AML-193 (cell line): Measurements from ENCODE around the gene TMEM245.
"Not testable (repeated sequence)": the region's sequence is repeated elsewhere in the genome, so short reads cannot be mapped to it uniquely, and the experiment has no call there.

Experiments used
- DNase-seq, 2 experiments: peaks; one replicate each; lab custom pipeline; 2025; lab: John Stamatoyannopoulos, UW

TMEM245 gene

GRCh38 chr9:109132567-109133021, 12.8 kb upstream of the TMEM245 start:
- DNase-seq: no peak

- DNase-seq: no peak
Observed at GRCh38 chr9:109129470-109130197, 9.9 kb upstream of the TMEM245 start.

GRCh38 chr9:109126671-109127070, 6.9 kb upstream of the TMEM245 start:
- not testable (repeated sequence) for DNase-seq

- no peak for DNase-seq
Observed at GRCh38 chr9:109124121-109124520, 4.4 kb upstream of the TMEM245 start.

- peak; percentile 75 to 86 for DNase-seq
Observed at GRCh38 chr9:109122726-109123621, 3.2 kb upstream of the TMEM245 start.

- no peak for DNase-seq
Observed at GRCh38 chr9:109121232-109121796, 1.6 kb upstream of the TMEM245 start.

- no peak for DNase-seq
Observed at GRCh38 chr9:109120204-109120789, 550 bp upstream of the TMEM245 start.

- no peak for DNase-seq
Observed at GRCh38 chr9:109118808-109119438, 824 bp downstream of the TMEM245 start.

- DNase-seq: peak in 1 of 2 experiments; percentile 26
Observed at GRCh38 chr9:109117856-109118807, 1.6 kb downstream of the TMEM245 start.

- no peak for DNase-seq
Observed at GRCh38 chr9:109115931-109116526, 3.7 kb downstream of the TMEM245 start.

- no peak for DNase-seq
Observed at GRCh38 chr9:109114670-109115069, 5.1 kb downstream of the TMEM245 start.

- no peak for DNase-seq
Observed at GRCh38 chr9:109113892-109114609, 5.7 kb downstream of the TMEM245 start.

- DNase-seq: no peak
Observed at GRCh38 chr9:109113254-109113653, 6.5 kb downstream of the TMEM245 start.

GRCh38 chr9:109110329-109111021, 9.3 kb downstream of the TMEM245 start:
- no peak for DNase-seq

GRCh38 chr9:109109967-109110328, 9.8 kb downstream of the TMEM245 start:
- DNase-seq: no peak

- DNase-seq: no peak
Observed at GRCh38 chr9:109108318-109108717, 11.4 kb downstream of the TMEM245 start.

GRCh38 chr9:109107402-109108240, 12.1 kb downstream of the TMEM245 start:
- no peak for DNase-seq

- DNase-seq: no peak
Observed at GRCh38 chr9:109101810-109102209, 17.9 kb downstream of the TMEM245 start.
